Measurements from ENCODE around the gene RBM17.

The RBM17 gene

GRCh38 chr10:6067457-6067856 is 21.4 kb upstream of the RBM17 start:
- no peaks in the 10 kb centered on the region for H3K4me1 Mint-ChIP-seq
- TF ChIP-seq CTCF (IDR thresholded peaks at IDR 0.05; ENCODE audit: unreplicated experiment in 3 of 3) = no peak
- no peak overlapping the region for H3K27ac Mint-ChIP-seq
- no peak overlapping the region for H3K4me3 Mint-ChIP-seq
- no peaks in the 10 kb centered on the region for H3K9me3 Mint-ChIP-seq
- H3K27me3 Mint-ChIP-seq (ENCODE audit: low read depth) = peaks cover 20% of the 10 kb centered on the region
- no peaks in the 10 kb centered on the region for H3K36me3 Mint-ChIP-seq (ENCODE audit: low read depth)

- Mint-ChIP-seq H3K9me3 (no peaks in the 10 kb centered on the region), H3K4me3 (no peak overlapping the region), H3K36me3 (ENCODE audit: low read depth) (no peaks in the 10 kb centered on the region), H3K27me3 (ENCODE audit: low read depth) (peaks cover 20% of the 10 kb centered on the region), H3K4me1 (no peaks in the 10 kb centered on the region), H3K27ac (no peak overlapping the region)
- TF ChIP-seq CTCF (IDR thresholded peaks at IDR 0.05; ENCODE audit: unreplicated experiment in 3 of 3) = no peak
Measured at GRCh38 chr10:6068006-6068405, 20.8 kb upstream of the RBM17 start.

DNA sequence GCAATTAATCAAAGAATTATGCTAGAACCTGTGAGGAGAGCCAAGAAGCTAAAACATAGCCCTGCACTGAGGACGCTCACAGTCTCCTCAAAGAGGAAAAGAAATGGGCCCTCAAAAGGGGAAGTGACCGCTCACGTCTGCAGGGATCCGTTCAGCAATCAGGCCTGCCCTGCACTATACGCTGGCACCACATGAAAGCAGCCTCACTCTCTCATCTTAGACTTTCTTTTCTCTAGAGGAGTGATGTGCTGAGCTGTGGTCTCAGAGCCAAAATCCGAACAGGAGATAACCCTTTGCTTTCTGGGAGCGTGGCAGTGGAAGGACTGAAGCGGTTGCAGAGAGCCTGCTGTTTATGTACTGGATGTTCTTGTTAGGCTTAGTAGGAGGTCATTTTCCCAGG is 20.4 kb upstream of the RBM17 start:
- Mint-ChIP-seq H3K27me3 (ENCODE audit: low read depth) (peaks cover 24% of the 10 kb centered on the region), H3K36me3 (ENCODE audit: low read depth) (no peaks in the 10 kb centered on the region), H3K4me1 (no peaks in the 10 kb centered on the region), H3K4me3 (no peak overlapping the region), H3K9me3 (no peaks in the 10 kb centered on the region), H3K27ac (no peak overlapping the region)
- TF ChIP-seq CTCF (IDR thresholded peaks at IDR 0.05; ENCODE audit: unreplicated experiment in 3 of 3) = no peak

DNA sequence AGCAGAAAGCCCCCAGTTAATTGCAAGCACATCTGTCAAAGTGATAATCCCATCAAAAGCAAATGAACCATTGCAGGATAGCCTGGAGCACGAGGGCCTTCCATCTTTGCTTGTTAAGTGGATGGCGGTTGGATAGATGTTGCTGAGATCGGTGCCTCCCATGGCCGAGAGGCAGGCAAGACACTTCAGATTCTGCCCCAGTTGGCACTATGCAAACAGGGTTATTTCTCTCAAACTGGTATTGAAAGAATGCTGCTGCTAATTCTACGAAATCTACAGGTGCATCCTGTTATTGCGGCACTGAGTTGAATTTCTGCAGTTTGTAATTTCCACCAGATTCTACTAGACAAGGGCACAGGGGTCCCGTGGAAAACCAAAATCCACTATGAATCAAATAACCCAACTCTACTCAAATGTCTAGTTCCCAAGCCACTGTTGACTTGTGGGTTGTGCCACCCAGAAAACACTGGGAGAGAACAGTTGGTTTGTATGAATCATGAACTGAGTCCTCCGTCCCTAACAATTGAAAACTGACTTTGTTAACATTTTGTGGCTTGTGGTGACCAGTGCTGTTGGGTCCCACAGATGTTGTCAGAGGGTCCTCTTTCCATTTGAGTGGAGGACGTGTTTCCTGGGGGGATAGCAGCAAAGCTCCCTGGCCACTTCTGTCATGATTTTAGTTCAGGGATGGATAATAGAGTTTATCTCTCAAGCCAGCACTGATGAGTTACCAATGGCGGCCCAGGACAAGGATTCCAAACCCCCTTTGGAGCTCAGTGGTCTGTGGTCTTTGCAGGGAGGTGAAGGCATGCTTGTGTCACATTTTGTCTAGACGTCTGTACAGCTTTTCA is 19.5 kb upstream of the RBM17 start:
- Mint-ChIP-seq H3K9me3 (no peaks in the 10 kb centered on the region), H3K4me3 (no peak overlapping the region), H3K4me1 (no peaks in the 10 kb centered on the region), H3K36me3 (ENCODE audit: low read depth) (no peaks in the 10 kb centered on the region), H3K27ac (no peak overlapping the region), H3K27me3 (ENCODE audit: low read depth) (peaks cover 24% of the 10 kb centered on the region)
- no peak for TF ChIP-seq CTCF (IDR thresholded peaks at IDR 0.05; ENCODE audit: unreplicated experiment in 3 of 3)

DNA sequence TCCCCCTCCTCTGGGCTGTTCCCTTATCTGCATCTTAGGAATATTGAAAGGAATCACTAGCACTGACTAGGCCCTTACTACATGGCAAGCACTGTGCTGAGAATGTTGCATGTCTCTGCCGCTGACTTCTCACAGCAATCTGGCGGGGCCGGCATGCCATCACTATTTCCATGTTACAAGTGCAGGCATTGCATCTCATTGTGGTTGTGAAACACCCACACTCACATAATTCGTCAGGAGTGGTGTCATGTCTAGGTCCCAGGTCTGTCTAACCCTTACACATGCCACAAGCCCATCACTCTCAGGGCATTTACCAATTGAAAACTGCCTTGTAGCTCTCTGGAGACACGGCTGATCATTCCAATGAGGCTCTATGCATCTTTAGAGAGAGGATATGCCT is 18.2 kb upstream of the RBM17 start:
- Mint-ChIP-seq H3K27ac (no peak overlapping the region), H3K27me3 (ENCODE audit: low read depth) (peaks cover 33% of the 10 kb centered on the region), H3K4me1 (peaks cover 6% of the 10 kb centered on the region), H3K4me3 (no peak overlapping the region), H3K9me3 (no peaks in the 10 kb centered on the region), H3K36me3 (ENCODE audit: low read depth) (no peaks in the 10 kb centered on the region)
- TF ChIP-seq CTCF (IDR thresholded peaks at IDR 0.05; ENCODE audit: unreplicated experiment in 3 of 3) = no peak
